ENCODE measurements around the gene NBPF1.
"Not testable (repeated sequence)": the region's sequence is repeated elsewhere in the genome, so short reads cannot be mapped to it uniquely, and the experiment has no call there.

DNA sequence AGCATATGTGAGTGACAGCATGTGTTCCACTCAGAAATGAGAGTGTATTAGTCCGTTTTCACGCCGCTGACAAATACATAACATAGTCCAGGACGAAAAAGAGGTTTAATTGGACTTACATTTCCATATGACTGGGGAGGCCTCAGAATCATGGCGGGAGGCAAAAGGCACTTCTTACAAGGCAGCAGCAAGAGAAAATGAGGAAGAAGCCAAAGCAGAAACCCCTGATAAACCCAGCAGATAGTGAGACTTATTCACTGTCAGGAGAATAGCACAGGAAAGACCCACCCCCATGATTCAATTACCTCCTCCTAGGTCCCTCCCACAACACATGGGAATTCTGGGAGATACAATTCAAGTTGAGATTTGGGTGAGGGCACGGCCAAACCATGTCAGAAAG, 75.8 kb downstream of the NBPF1 start:
- TF ChIP-seq, protein P1, sequence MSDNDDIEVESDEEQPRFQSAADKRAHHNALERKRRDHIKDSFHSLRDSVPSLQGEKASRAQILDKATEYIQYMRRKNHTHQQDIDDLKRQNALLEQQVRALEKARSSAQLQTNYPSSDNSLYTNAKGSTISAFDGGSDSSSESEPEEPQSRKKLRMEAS (IDR thresholded peaks at IDR 0.05; ENCODE audit: low read depth, low read length), result not testable (repeated sequence)
- TF ChIP-seq, protein P2, sequence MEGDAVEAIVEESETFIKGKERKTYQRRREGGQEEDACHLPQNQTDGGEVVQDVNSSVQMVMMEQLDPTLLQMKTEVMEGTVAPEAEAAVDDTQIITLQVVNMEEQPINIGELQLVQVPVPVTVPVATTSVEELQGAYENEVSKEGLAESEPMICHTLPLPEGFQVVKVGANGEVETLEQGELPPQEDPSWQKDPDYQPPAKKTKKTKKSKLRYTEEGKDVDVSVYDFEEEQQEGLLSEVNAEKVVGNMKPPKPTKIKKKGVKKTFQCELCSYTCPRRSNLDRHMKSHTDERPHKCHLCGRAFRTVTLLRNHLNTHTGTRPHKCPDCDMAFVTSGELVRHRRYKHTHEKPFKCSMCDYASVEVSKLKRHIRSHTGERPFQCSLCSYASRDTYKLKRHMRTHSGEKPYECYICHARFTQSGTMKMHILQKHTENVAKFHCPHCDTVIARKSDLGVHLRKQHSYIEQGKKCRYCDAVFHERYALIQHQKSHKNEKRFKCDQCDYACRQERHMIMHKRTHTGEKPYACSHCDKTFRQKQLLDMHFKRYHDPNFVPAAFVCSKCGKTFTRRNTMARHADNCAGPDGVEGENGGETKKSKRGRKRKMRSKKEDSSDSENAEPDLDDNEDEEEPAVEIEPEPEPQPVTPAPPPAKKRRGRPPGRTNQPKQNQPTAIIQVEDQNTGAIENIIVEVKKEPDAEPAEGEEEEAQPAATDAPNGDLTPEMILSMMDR (IDR thresholded peaks at IDR 0.05; ENCODE audit: low read depth, low read length), result not testable (repeated sequence)
- TF ChIP-seq POLR2A (IDR thresholded peaks at IDR 0.05; ENCODE audit: extremely low read depth, insufficient read length), result not testable (repeated sequence)
